HEK293 (cell line): ENCODE results near the gene SLC2A14.

Experiments
- BCL11A ChIP-seq: fragments of 450-650 bp; formaldehyde crosslinking; IDR thresholded peaks from 2 replicates; pipeline ENCODE4 v1.5.1; 2016; ENCODE audit warnings: low read depth, missing biosample characterization, missing genetic modification characterization
- CTCF ChIP-seq: fragments of 450-650 bp; formaldehyde crosslinking; IDR thresholded peaks from 2 replicates; pipeline ENCODE4 v1.5.1; 2016; ENCODE audit warnings: missing biosample characterization, missing genetic modification characterization
- GLIS2 ChIP-seq: fragments of 450-650 bp; formaldehyde crosslinking; IDR thresholded peaks from 2 replicates; pipeline ENCODE4 v1.5.1; 2016; ENCODE audit warnings: missing biosample characterization, missing genetic modification characterization
- REST ChIP-seq: fragments of 450-650 bp; formaldehyde crosslinking; IDR thresholded peaks from 2 replicates; pipeline ENCODE4 v1.5.1; 2016; ENCODE audit warnings: missing biosample characterization, missing genetic modification characterization
- ZBTB26 ChIP-seq: fragments of 450-650 bp; formaldehyde crosslinking; optimal IDR thresholded peaks from 2 replicates; pipeline ENCODE3; 2016; ENCODE audit warnings: missing biosample characterization, mild to moderate bottlenecking, missing genetic modification characterization
- ZNF140 ChIP-seq: fragments of 450-650 bp; formaldehyde crosslinking; IDR thresholded peaks from 2 replicates; pipeline ENCODE4 v1.5.1; 2016; ENCODE audit warnings: missing biosample characterization, missing genetic modification characterization
- ZNF155 ChIP-seq: fragments of 450-650 bp; formaldehyde crosslinking; IDR thresholded peaks from 2 replicates; pipeline ENCODE4 v1.5.1; 2016; ENCODE audit warnings: missing biosample characterization, missing genetic modification characterization
- ZNF274 ChIP-seq, 2 experiments: fragments of 200-500 bp in 1 of 2; fragments of 450-650 bp in 1 of 2; sonication (Bioruptor generic) in 1 of 2; formaldehyde crosslinking in 1 of 2; IDR thresholded peaks; 2 replicates each; pipeline versions ENCODE4 v1.5.1 to v1.6.1; 2014 to 2016; ENCODE audit warnings: borderline replicate concordance in 1 of 2, inconsistent platforms in 1 of 2, low read length in 1 of 2, missing biosample characterization in 1 of 2, missing genetic modification characterization in 1 of 2
- ZNF302 ChIP-seq: fragments of 450-650 bp; formaldehyde crosslinking; IDR thresholded peaks from 2 replicates; pipeline ENCODE4 v1.5.1; 2016; ENCODE audit warnings: missing biosample characterization, missing genetic modification characterization, low read depth
- ZNF362 ChIP-seq: fragments of 450-650 bp; formaldehyde crosslinking; IDR thresholded peaks from 2 replicates; pipeline ENCODE4 v1.5.1; 2016; ENCODE audit warnings: missing biosample characterization, missing genetic modification characterization
- ZNF416 ChIP-seq: fragments of 450-650 bp; formaldehyde crosslinking; IDR thresholded peaks from 2 replicates; pipeline ENCODE4 v1.5.1; 2016; ENCODE audit warnings: missing biosample characterization, missing genetic modification characterization
- ZNF654 ChIP-seq: fragments of 450-650 bp; formaldehyde crosslinking; IDR thresholded peaks from 2 replicates; pipeline ENCODE4 v1.5.1; 2016; ENCODE audit warnings: low read depth, missing biosample characterization, missing genetic modification characterization

GRCh38 chr12:7782055-7782454, 90.7 kb downstream of the SLC2A14 start:
- no peak for TF ChIP-seq CTCF (tag by site-specific recombination)
- TF ChIP-seq ZNF274 (IDR thresholded peaks at IDR 0.05; ENCODE audit: low read length) = no peak
- TF ChIP-seq ZNF274 (tag by site-specific recombination; IDR thresholded peaks at IDR 0.05; ENCODE audit: borderline replicate concordance) = no peak
- no peak for TF ChIP-seq ZNF155 (tag by site-specific recombination)
- no peak for TF ChIP-seq ZNF140 (tag by site-specific recombination)
- no peak for TF ChIP-seq GLIS2 (tag by site-specific recombination)
- TF ChIP-seq ZNF302 (tag by site-specific recombination) = no peak
- no peak for TF ChIP-seq ZBTB26 (tag by site-specific recombination)
- no peak for TF ChIP-seq ZNF362 (tag by site-specific recombination)
- no peak for TF ChIP-seq ZNF654 (tag by site-specific recombination)
- no peak for TF ChIP-seq ZNF416 (tag by site-specific recombination)
- no peak for TF ChIP-seq BCL11A (tag by site-specific recombination)
- TF ChIP-seq REST = no peak
